ENCODE data around the gene ABHD3. TPM values are rescaled to one million over a fixed set of nuclear protein-coding genes. Genes with fewer than 3 reads are reported as not detected.

The ABHD3 gene
- total RNA-seq, 2 experiments from 2014 or later: 24.1 to 25.4 TPM

DNA sequence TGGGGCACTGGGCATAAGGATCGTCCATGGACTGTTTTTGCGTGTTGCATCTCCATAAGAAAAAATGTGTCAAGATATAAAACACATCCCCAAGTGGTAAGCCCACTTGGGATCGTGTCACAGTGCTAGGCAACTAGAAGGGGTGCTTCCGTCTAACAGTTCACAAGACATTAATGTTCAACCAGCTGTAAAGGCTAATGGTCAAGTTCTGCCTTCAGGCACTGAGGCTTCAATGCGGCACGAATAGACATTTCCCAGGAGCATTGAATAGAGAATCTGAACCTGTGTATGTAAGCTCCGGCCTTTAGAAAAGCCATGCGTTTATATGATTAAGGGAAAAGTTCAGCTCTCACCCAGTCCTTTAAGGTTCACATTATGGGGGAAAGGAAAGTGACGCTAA lies 42.0 kb downstream of the ABHD3 start:
- Mint-ChIP-seq H3K4me1 (ENCODE audit: low read depth) (no peaks in the 10 kb centered on the region), H3K27ac (no peak overlapping the region), H3K9me3 (no peaks in the 10 kb centered on the region), H3K4me3 (no peak overlapping the region), H3K27me3 (no peaks in the 10 kb centered on the region), H3K36me3 (ENCODE audit: low read depth) (peaks cover 55% of the 10 kb centered on the region)
- intact Hi-C loops (cut with DNase I, micrococcal nuclease): no loop called here
- Histone ChIP-seq H3K4me3 (ENCODE audit: low read length) (no peak overlapping the region), H3K27me3 (ENCODE audit: control insufficient read depth in 1 of 2, insufficient read depth in 2 of 2, low read length in 2 of 2) (no peaks in the 10 kb centered on the region), H3K27ac (ENCODE audit: low read depth in 1 of 2, low read length in 2 of 2) (no peak overlapping the region), H3K4me1 (ENCODE audit: insufficient read depth, low read length) (no peaks in the 10 kb centered on the region), H3K9me3 (ENCODE audit: control insufficient read depth in 1 of 2, insufficient read depth in 1 of 2, low read length in 2 of 2) (no peaks in the 10 kb centered on the region), H3K36me3 (ENCODE audit: insufficient read depth, low read length) (peaks cover 30% of the 10 kb centered on the region)
- TF ChIP-seq, protein P1, sequence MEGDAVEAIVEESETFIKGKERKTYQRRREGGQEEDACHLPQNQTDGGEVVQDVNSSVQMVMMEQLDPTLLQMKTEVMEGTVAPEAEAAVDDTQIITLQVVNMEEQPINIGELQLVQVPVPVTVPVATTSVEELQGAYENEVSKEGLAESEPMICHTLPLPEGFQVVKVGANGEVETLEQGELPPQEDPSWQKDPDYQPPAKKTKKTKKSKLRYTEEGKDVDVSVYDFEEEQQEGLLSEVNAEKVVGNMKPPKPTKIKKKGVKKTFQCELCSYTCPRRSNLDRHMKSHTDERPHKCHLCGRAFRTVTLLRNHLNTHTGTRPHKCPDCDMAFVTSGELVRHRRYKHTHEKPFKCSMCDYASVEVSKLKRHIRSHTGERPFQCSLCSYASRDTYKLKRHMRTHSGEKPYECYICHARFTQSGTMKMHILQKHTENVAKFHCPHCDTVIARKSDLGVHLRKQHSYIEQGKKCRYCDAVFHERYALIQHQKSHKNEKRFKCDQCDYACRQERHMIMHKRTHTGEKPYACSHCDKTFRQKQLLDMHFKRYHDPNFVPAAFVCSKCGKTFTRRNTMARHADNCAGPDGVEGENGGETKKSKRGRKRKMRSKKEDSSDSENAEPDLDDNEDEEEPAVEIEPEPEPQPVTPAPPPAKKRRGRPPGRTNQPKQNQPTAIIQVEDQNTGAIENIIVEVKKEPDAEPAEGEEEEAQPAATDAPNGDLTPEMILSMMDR (IDR thresholded peaks at IDR 0.05): no peak
- ATAC-seq (ENCODE audit: poor library complexity) (no peak), DNase-seq (no peak)
- POLR2A ChIA-PET: no interaction called here
- CTCF ChIA-PET: interaction anchor here (0.6 kb wide), 1 partner anchor 30 kb away, joined by 3 read pairs; no protein-coding TSS in a partner anchor

DNA sequence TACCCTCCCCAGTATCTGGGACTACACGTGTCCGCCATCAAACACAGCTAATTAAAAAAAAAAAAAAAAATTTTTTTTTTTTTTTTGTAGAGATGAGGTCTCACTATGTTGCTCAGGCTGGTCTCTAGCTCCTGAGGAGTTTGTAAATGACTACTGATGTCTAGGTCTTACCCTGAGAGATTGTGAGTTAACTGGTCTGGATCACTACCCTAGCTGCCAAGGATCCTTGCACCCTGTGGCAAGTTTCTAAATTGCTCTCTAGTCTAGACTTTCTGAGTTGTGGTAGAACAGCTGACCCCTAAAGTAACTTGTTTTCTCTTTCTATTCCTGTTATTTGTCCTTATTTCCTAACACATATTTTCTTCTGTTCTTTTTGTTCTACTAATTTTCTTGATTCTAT lies 44.5 kb downstream of the ABHD3 start:
- no peak for DNase-seq
- CTCF ChIA-PET: interaction anchor here (0.6 to 1.5 kb wide), 4 partner anchors 9 to 160 kb away, joined by 3 to 5 read pairs (median 4); no protein-coding TSS in a partner anchor
- H3K27ac Mint-ChIP-seq: no peak overlapping the region

DNA sequence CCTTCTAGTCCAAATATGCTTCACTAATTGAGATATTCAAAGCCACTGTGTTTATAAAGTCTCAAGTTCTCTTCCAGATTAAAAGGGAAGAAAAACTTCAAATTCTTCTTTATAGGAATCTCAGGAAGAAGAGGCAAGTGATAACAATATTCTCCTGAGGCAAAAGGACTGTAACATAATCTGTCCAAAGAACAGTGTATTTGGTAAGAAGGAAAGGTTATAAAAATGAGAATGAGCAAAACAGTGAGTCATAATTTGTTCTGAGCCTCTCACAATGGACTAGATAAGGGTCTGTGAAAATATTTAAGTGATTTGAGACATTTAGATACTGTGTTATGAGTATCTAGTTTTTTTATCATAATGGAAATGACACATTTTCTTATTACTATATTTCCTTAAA lies 48.2 kb downstream of the ABHD3 start:
- Mint-ChIP-seq H3K4me1 (ENCODE audit: low read depth) (no peaks in the 10 kb centered on the region), H3K4me3 (no peak overlapping the region), H3K27me3 (no peaks in the 10 kb centered on the region), H3K9me3 (no peaks in the 10 kb centered on the region), H3K27ac (no peak overlapping the region), H3K36me3 (ENCODE audit: low read depth) (peaks cover 67% of the 10 kb centered on the region)
- no peaks in the 10 kb centered on the region for H3K9me3 ChIP-seq (ENCODE audit: control insufficient read depth in 1 of 2, insufficient read depth in 1 of 2, low read length in 2 of 2)
- H3K27ac ChIP-seq (ENCODE audit: low read depth in 1 of 2, low read length in 2 of 2): no peak overlapping the region
- no peak for DNase-seq
- peaks cover 15% of the 10 kb centered on the region for H3K36me3 ChIP-seq (ENCODE audit: insufficient read depth, low read length)
- no peaks in the 10 kb centered on the region for H3K27me3 ChIP-seq (ENCODE audit: control insufficient read depth in 1 of 2, insufficient read depth in 2 of 2, low read length in 2 of 2)
- POLR2A ChIA-PET: no interaction called here
- TF ChIP-seq, protein P1 (IDR thresholded peaks at IDR 0.05): no peak
- no peak overlapping the region for H3K4me3 ChIP-seq (ENCODE audit: low read length)
- intact Hi-C loops (cut with DNase I, micrococcal nuclease): no loop called here
- H3K4me1 ChIP-seq (ENCODE audit: insufficient read depth, low read length): no peaks in the 10 kb centered on the region
- CTCF ChIA-PET: no interaction called here
- ATAC-seq (ENCODE audit: poor library complexity): no peak

More for the DNA sequence above, 44.5 kb downstream of the ABHD3 start:
- no peak overlapping the region for H3K27ac ChIP-seq (ENCODE audit: low read depth in 1 of 2, low read length in 2 of 2)
- H3K4me3 ChIP-seq (ENCODE audit: low read length): no peak overlapping the region
- intact Hi-C loops (cut with DNase I, micrococcal nuclease): no loop called here
- no peaks in the 10 kb centered on the region for H3K4me1 ChIP-seq (ENCODE audit: insufficient read depth, low read length)
- Mint-ChIP-seq H3K4me3 (no peak overlapping the region), H3K9me3 (no peaks in the 10 kb centered on the region), H3K4me1 (ENCODE audit: low read depth) (no peaks in the 10 kb centered on the region), H3K36me3 (ENCODE audit: low read depth) (peaks cover 68% of the 10 kb centered on the region), H3K27me3 (no peaks in the 10 kb centered on the region)
- no peaks in the 10 kb centered on the region for H3K27me3 ChIP-seq (ENCODE audit: control insufficient read depth in 1 of 2, insufficient read depth in 2 of 2, low read length in 2 of 2)
- POLR2A ChIA-PET: no interaction called here
- H3K9me3 ChIP-seq (ENCODE audit: control insufficient read depth in 1 of 2, insufficient read depth in 1 of 2, low read length in 2 of 2): no peaks in the 10 kb centered on the region
- no peak for ATAC-seq (ENCODE audit: poor library complexity)
- TF ChIP-seq, protein P1 (IDR thresholded peaks at IDR 0.05): no peak
- H3K36me3 ChIP-seq (ENCODE audit: insufficient read depth, low read length): peaks cover 31% of the 10 kb centered on the region

Data from CD4-positive, alpha-beta T cell (primary cell).